NT2/D1 (cell line): ENCODE results near the gene POTEI.
"Not testable (repeated sequence)": the region's sequence is repeated elsewhere in the genome, so short reads cannot be mapped to it uniquely, and the experiment has no call there.

Experiments used
- YY1 ChIP-seq: IDR thresholded peaks from 2 replicates; pipeline ENCODE4 v1.6.1; 2011; ENCODE audit not compliant: insufficient read length, insufficient read depth
- ZNF274 ChIP-seq: IDR thresholded peaks from 2 replicates; pipeline ENCODE4 v1.6.1; 2011; ENCODE audit warnings: mild to moderate bottlenecking, low read depth, low read length

- not testable (repeated sequence) for TF ChIP-seq YY1, ZNF274
Measured at GRCh38 chr2:130451823-130452222, 57.3 kb downstream of the POTEI start.
